ENCODE measurements around the gene STC2. TPM values are rescaled to one million over a fixed set of nuclear protein-coding genes. Genes with fewer than 3 reads are reported as not detected.

The STC2 gene
- total RNA-seq, 1 experiment from 2014 or later: 57.0 TPM

- H3K4me1 Mint-ChIP-seq: peaks cover 24% of the 10 kb centered on the region
- ChIA-PET POLR2A (no interaction called here), CTCF (no interaction called here)
- DNase-seq (ENCODE audit: low spot score): no peak
- no peaks in the 10 kb centered on the region for H3K36me3 Mint-ChIP-seq
- no peak for ATAC-seq
- H3K27me3 Mint-ChIP-seq (ENCODE audit: low read depth): no peaks in the 10 kb centered on the region; the same call in 1 of the 2 replicates
- H3K27ac Mint-ChIP-seq: no peak overlapping the region
- TF ChIP-seq E2F1 (CRISPR knock-in tag; IDR thresholded peaks at IDR 0.05): no peak
- TF ChIP-seq NR3C1 (CRISPR knock-in tag; conservative IDR thresholded peaks at IDR 0.05; ENCODE audit: low read depth): no peak
- no peak for TF ChIP-seq CREM (CRISPR knock-in tag; IDR thresholded peaks at IDR 0.05)
- TF ChIP-seq MXD4 (CRISPR knock-in tag; IDR thresholded peaks at IDR 0.05; ENCODE audit: borderline replicate concordance): no peak
- no peak for TF ChIP-seq GRHL2 (CRISPR knock-in tag; IDR thresholded peaks at IDR 0.05; ENCODE audit: insufficient replicate concordance, severe bottlenecking)
- H3K9me3 Mint-ChIP-seq: no peaks in the 10 kb centered on the region
- H3K4me3 Mint-ChIP-seq: no peak overlapping the region
Observed at GRCh38 chr5:173340451-173340850, 12.2 kb upstream of the STC2 start.

- H3K4me1 Mint-ChIP-seq: peaks cover 20% of the 10 kb centered on the region
Observed at GRCh38 chr5:173339286-173339685, 11.1 kb upstream of the STC2 start.

GRCh38 chr5:173338380-173339015 lies 10.3 kb upstream of the STC2 start:
- H3K27ac Mint-ChIP-seq: no peak overlapping the region
- no peak for TF ChIP-seq RELA (CRISPR knock-in tag; IDR thresholded peaks at IDR 0.05; ENCODE audit: borderline replicate concordance)
- no peak for TF ChIP-seq GTF2I (CRISPR knock-in tag; conservative IDR thresholded peaks at IDR 0.05)
- no peak for TF ChIP-seq TEAD4 (CRISPR knock-in tag; IDR thresholded peaks at IDR 0.05)
- no peak for TF ChIP-seq FOXP1 (CRISPR knock-in tag; IDR thresholded peaks at IDR 0.05; ENCODE audit: borderline replicate concordance)
- no peak for TF ChIP-seq HMGA2 (CRISPR knock-in tag; IDR thresholded peaks at IDR 0.05)
- TF ChIP-seq ZNF121 (CRISPR knock-in tag; IDR thresholded peaks at IDR 0.05): no peak
- no peak for TF ChIP-seq HMGXB4 (CRISPR knock-in tag; IDR thresholded peaks at IDR 0.05)
- TF ChIP-seq CREB1 (CRISPR knock-in tag; IDR thresholded peaks at IDR 0.05): no peak
- no peak for TF ChIP-seq CREM (CRISPR knock-in tag; IDR thresholded peaks at IDR 0.05)
- no peak for TF ChIP-seq JAZF1 (CRISPR knock-in tag; IDR thresholded peaks at IDR 0.05)
- POLR2A ChIA-PET: interaction anchor here (1.4 kb wide), 1 partner anchor 9 kb away, joined by 5 read pairs; no protein-coding TSS in a partner anchor

More at GRCh38 chr5:173339286-173339685, 11.1 kb upstream of the STC2 start:
- H3K9me3 Mint-ChIP-seq: no peaks in the 10 kb centered on the region
- H3K4me3 Mint-ChIP-seq: no peak overlapping the region
- no peak for ATAC-seq
- CTCF ChIA-PET: no interaction called here
- no peak for DNase-seq (ENCODE audit: low spot score)
- no peak for TF ChIP-seq ZSCAN18 (CRISPR knock-in tag; IDR thresholded peaks at IDR 0.05)
- no peak overlapping the region for H3K27ac Mint-ChIP-seq
- POLR2A ChIA-PET: no interaction called here
- H3K27me3 Mint-ChIP-seq (ENCODE audit: low read depth): no peaks in the 10 kb centered on the region; the same call in 1 of the 2 replicates
- H3K36me3 Mint-ChIP-seq: no peaks in the 10 kb centered on the region

GRCh38 chr5:173334808-173335207 lies 6.6 kb upstream of the STC2 start:
- Mint-ChIP-seq H3K36me3 (no peaks in the 10 kb centered on the region), H3K27me3 (ENCODE audit: low read depth) (peaks cover 8% of the 10 kb centered on the region), H3K4me3 (no peak overlapping the region), H3K4me1 (peaks cover 27% of the 10 kb centered on the region), H3K27ac (no peak overlapping the region), H3K9me3 (0 out of 2 replicates have a peak, but pooled peaks cover 3% of the 10 kb centered on the region)
- DNase-seq (ENCODE audit: low spot score) (no peak), ATAC-seq (no peak)
- CTCF ChIA-PET: no interaction called here
- POLR2A ChIA-PET: no interaction called here
- TF ChIP-seq ZNF232 (CRISPR knock-in tag; IDR thresholded peaks at IDR 0.05): no peak
- no peak for TF ChIP-seq GRHL2 (CRISPR knock-in tag; IDR thresholded peaks at IDR 0.05; ENCODE audit: insufficient replicate concordance, severe bottlenecking)
- no peak for TF ChIP-seq ZNF281 (CRISPR knock-in tag; IDR thresholded peaks at IDR 0.05)
- no peak for TF ChIP-seq SOX15 (CRISPR knock-in tag; IDR thresholded peaks at IDR 0.05)
- no peak for TF ChIP-seq FOXP4 (CRISPR knock-in tag; IDR thresholded peaks at IDR 0.05)

More at GRCh38 chr5:173338380-173339015, 10.3 kb upstream of the STC2 start:
- Mint-ChIP-seq H3K4me1 (peaks cover 19% of the 10 kb centered on the region), H3K27me3 (ENCODE audit: low read depth) (no peaks in the 10 kb centered on the region; the same call in 1 of the 2 replicates), H3K9me3 (no peaks in the 10 kb centered on the region), H3K4me3 (no peak overlapping the region), H3K36me3 (no peaks in the 10 kb centered on the region)
- CTCF ChIA-PET: interaction anchor here (1.2 kb wide), 1 partner anchor 57 kb away, joined by 3 read pairs; no protein-coding TSS in a partner anchor
- ATAC-seq: no peak
- DNase-seq (ENCODE audit: low spot score): no peak

All from WTC11 (cell line).